Measurements from ENCODE around the gene SUCLG2. TPM values are rescaled to one million over a fixed set of nuclear protein-coding genes. Genes with fewer than 3 reads are reported as not detected.

SUCLG2 gene
- total and polyA plus RNA-seq, 2 of the 4 experiments (the other 2 are of a cell fraction), result 26.8 to 34.6 TPM

DNA sequence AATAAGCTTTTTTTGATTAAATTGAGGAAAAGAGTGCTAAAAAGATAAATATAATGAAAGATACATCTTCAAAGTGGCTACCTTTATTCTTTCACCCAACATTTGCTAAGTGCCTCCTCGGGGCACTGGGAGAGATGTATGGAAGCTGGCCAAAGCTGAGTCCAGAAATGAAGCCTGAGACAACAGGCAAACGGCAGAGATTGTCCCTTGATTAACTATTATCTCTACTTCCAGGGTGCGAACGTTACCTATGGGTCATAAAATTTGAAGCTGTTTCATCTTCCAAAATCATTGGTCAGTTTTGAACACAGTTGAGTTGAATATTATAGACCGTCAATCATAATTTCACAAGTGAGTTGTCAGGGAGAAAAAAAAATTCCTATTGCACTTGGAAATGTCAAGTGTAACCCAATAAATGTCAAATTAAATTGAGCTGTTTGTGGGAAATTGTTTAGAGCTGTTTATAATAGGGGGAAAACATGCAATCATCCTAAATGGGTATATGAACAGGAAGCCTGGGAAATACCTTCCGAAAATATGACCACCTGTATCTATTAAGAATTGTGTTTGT, 73.9 kb downstream of the SUCLG2 start:
- in situ Hi-C loops (cut with MboI; ENCODE audit: low sequenced_read_pairs) (no loop called here), dilution Hi-C loops (cut with HindIII; ENCODE audit: low sequenced_read_pairs, unreplicated experiment) (no loop called here), intact Hi-C loops (cut with micrococcal nuclease) (no loop called here)
- H3K27ac ChIP-seq (ENCODE audit: insufficient read depth, low read length), result no peak overlapping the region
- BruUV-seq (replicated peaks), result no TSS peak
- H2AFZ ChIP-seq (replicated peaks; ENCODE audit: low read length, poor library complexity), result no peak overlapping the region
- H3K56ac ChIP-seq (ENCODE audit: extremely low read depth, insufficient read depth, low read length), result no peak overlapping the region
- CTCF ChIA-PET, result interaction anchor here (0.6 kb wide), 1 partner anchor 25 kb away, joined by 3 read pairs; no protein-coding TSS in a partner anchor
- no peak overlapping the region for H3K23ac ChIP-seq (ENCODE audit: low read depth, low read length)
- H3K18ac ChIP-seq (ENCODE audit: low read depth, low read length), result no peak overlapping the region
- no peak overlapping the region for H3K4ac ChIP-seq (ENCODE audit: low read depth, low read length)
- H2BK120ac ChIP-seq (ENCODE audit: low read depth, low read length), result no peak overlapping the region
- no peaks in the 10 kb centered on the region for H4K20me1 ChIP-seq (ENCODE audit: insufficient read depth, low read length)
- H3K4me3 ChIP-seq (ENCODE audit: insufficient read depth, low read depth, low read length), result no peak overlapping the region
- H3K9ac ChIP-seq (ENCODE audit: low read depth, low read length), result no peak overlapping the region
- H3K9me3 ChIP-seq (ENCODE audit: control insufficient read depth, insufficient read depth, low read length), result no peaks in the 10 kb centered on the region
- no peak overlapping the region for H2BK5ac ChIP-seq (ENCODE audit: low read depth, low read length, poor library complexity, severe bottlenecking)
- DNase-seq, result no peak
- TF ChIP-seq MXI1 (IDR thresholded peaks at IDR 0.05; ENCODE audit: borderline replicate concordance, low read depth, low read length) (no peak), CEBPB (IDR thresholded peaks at IDR 0.05; ENCODE audit: low read depth, low read length) (no peak), RCOR1 (IDR thresholded peaks at IDR 0.05; ENCODE audit: insufficient replicate concordance, low read length) (no peak), FOS (IDR thresholded peaks at IDR 0.05; ENCODE audit: low read depth, low read length) (no peak), CHD1 (IDR thresholded peaks at IDR 0.05; ENCODE audit: low read depth, low read length) (no peak), MAZ (IDR thresholded peaks at IDR 0.05; ENCODE audit: borderline replicate concordance, low read depth, low read length) (no peak), SMC3 (IDR thresholded peaks at IDR 0.05; ENCODE audit: low read depth, low read length) (no peak), NFE2L2 (IDR thresholded peaks at IDR 0.05; ENCODE audit: low read depth, low read length) (no peak), RAD21 (IDR thresholded peaks at IDR 0.05; ENCODE audit: low read length) (no peak), BHLHE40 (IDR thresholded peaks at IDR 0.05; ENCODE audit: low read depth, low read length) (no peak), RFX5 (IDR thresholded peaks at IDR 0.05; ENCODE audit: low read depth, low read length) (no peak), MAFK (IDR thresholded peaks at IDR 0.05; ENCODE audit: low read depth, low read length) (no peak), POLR2A (IDR thresholded peaks at IDR 0.05; ENCODE audit: low read depth, low read length) (no peak)
- TF ChIP-seq, protein P1, sequence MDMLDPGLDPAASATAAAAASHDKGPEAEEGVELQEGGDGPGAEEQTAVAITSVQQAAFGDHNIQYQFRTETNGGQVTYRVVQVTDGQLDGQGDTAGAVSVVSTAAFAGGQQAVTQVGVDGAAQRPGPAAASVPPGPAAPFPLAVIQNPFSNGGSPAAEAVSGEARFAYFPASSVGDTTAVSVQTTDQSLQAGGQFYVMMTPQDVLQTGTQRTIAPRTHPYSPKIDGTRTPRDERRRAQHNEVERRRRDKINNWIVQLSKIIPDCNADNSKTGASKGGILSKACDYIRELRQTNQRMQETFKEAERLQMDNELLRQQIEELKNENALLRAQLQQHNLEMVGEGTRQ (IDR thresholded peaks at IDR 0.05; ENCODE audit: low read depth, low read length), result no peak
- TF ChIP-seq, protein P2, sequence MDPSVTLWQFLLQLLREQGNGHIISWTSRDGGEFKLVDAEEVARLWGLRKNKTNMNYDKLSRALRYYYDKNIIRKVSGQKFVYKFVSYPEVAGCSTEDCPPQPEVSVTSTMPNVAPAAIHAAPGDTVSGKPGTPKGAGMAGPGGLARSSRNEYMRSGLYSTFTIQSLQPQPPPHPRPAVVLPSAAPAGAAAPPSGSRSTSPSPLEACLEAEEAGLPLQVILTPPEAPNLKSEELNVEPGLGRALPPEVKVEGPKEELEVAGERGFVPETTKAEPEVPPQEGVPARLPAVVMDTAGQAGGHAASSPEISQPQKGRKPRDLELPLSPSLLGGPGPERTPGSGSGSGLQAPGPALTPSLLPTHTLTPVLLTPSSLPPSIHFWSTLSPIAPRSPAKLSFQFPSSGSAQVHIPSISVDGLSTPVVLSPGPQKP (IDR thresholded peaks at IDR 0.05; ENCODE audit: borderline replicate concordance, low read depth, low read length), result no peak
- TF ChIP-seq, protein P3, sequence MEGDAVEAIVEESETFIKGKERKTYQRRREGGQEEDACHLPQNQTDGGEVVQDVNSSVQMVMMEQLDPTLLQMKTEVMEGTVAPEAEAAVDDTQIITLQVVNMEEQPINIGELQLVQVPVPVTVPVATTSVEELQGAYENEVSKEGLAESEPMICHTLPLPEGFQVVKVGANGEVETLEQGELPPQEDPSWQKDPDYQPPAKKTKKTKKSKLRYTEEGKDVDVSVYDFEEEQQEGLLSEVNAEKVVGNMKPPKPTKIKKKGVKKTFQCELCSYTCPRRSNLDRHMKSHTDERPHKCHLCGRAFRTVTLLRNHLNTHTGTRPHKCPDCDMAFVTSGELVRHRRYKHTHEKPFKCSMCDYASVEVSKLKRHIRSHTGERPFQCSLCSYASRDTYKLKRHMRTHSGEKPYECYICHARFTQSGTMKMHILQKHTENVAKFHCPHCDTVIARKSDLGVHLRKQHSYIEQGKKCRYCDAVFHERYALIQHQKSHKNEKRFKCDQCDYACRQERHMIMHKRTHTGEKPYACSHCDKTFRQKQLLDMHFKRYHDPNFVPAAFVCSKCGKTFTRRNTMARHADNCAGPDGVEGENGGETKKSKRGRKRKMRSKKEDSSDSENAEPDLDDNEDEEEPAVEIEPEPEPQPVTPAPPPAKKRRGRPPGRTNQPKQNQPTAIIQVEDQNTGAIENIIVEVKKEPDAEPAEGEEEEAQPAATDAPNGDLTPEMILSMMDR (conservative IDR thresholded peaks at IDR 0.05; ENCODE audit: low read depth, low read length), result no peak
- H3K79me1 ChIP-seq (ENCODE audit: low read depth in 1 of 2, low read length in 2 of 2), result peaks cover 9 to 12% of the 10 kb centered on the region in 2 experiments; a peak in 3 of 4 replicates
- no peaks in the 10 kb centered on the region for H3K36me3 ChIP-seq (ENCODE audit: control insufficient read depth, insufficient read depth, low read length)
- POLR2A ChIA-PET (ENCODE audit: unreplicated experiment), result no interaction called here
- H4K91ac ChIP-seq (ENCODE audit: insufficient read depth, low read depth, low read length), result no peak overlapping the region
- WGBS, 2 experiments (ENCODE audit: extremely low coverage in 2 of 2, insufficient read length in 1 of 2), result no CpG with 5 or more reads among the region's 6 CpGs
- H3K27me3 ChIP-seq (ENCODE audit: control insufficient read depth, insufficient read depth, low read length), result no peaks in the 10 kb centered on the region
- no peak overlapping the region for H3K4me2 ChIP-seq (ENCODE audit: low read depth, low read length)
- H2AK5ac ChIP-seq (ENCODE audit: low read depth, low read length), result no peak overlapping the region
- no peak overlapping the region for H4K8ac ChIP-seq (ENCODE audit: low read depth in 2 of 2, low read length in 2 of 2)
- no peak overlapping the region for H2AK9ac ChIP-seq (replicated peaks; ENCODE audit: low read depth, low read length, poor library complexity)
- H3K9me1 ChIP-seq (ENCODE audit: insufficient read depth, low read length), result peaks cover 3% of the 10 kb centered on the region; the same call in 1 of the 2 replicates
- H4K5ac ChIP-seq (ENCODE audit: low read depth, low read length), result no peak overlapping the region
- H2BK20ac ChIP-seq (ENCODE audit: low read depth, low read length), result no peak overlapping the region
- H2BK15ac ChIP-seq (ENCODE audit: low read depth, low read length), result no peak overlapping the region
- H3K14ac ChIP-seq (replicated peaks; ENCODE audit: low read depth, low read length), result no peak overlapping the region
- peaks cover 2% of the 10 kb centered on the region for H3K4me1 ChIP-seq (ENCODE audit: control insufficient read depth, insufficient read depth, low read length)
- no peak for ATAC-seq (ENCODE audit: low read depth)

All from IMR-90 (cell line).